HepG2 (cell line): ENCODE data around the gene FGD2. TPM values are rescaled to one million over a fixed set of nuclear protein-coding genes. Genes with fewer than 3 reads are reported as not detected.

Experiments used
- ATAC-seq: fragments of 200-7000 bp; cut with Tn5 transposase; 3 replicates; pipeline ENCODE4 v1.9.1; 2020; ENCODE audit warnings: mild to moderate bottlenecking, moderate library complexity
- BruUV-seq: library from RNA; stranded (reverse); fragments of 400-500 nt; replicated peaks from 2 replicates; lab custom pipeline; 2021; lab: Mats Ljungman, UMichigan
- CTCF ChIA-PET: fragments of 300-600 bp; formaldehyde crosslinking; extraction: SDS; loops from one replicate; lab custom pipeline; 2021; ENCODE audit warnings: low total read pairs, inconsistent platforms, low intra/inter-chr PET ratio; lab: Yijun Ruan, JAX
- POLR2A ChIA-PET: fragments of 350-600 bp; sonication (Branson Sonifier 250); formaldehyde crosslinking; loops from one replicate; lab custom pipeline; 2020; ENCODE audit warnings: antibody characterized with exemption, inconsistent platforms; lab: Yijun Ruan, JAX
- DNase-seq: peaks from one replicate; pipeline ENCODE4 v3.0.0-alpha.2; 2015; ENCODE audit warnings: low spot score
- FAIRE-seq: peaks from 3 replicates; lab custom pipeline; 2011; peaks lifted over from hg19 to GRCh38; lab: Jason Lieb, UNC
- H2AFZ ChIP-seq: one replicate; pipeline ENCODE4 v1.6.1; 2011; ENCODE audit warnings: low read length, inconsistent platforms
- H3K27ac ChIP-seq: fragments of 300-600 bp; 3 replicates; pipeline ENCODE4 v1.8.0; 2011; ENCODE audit warnings: mixed run types, mild to moderate bottlenecking, mixed read lengths, low read length, inconsistent platforms; ENCODE audit not compliant: insufficient read depth; ENCODE audit errors: extremely low read length
- H3K27me3 ChIP-seq, 2 experiments: fragments of 200-600 bp in 1 of 2; 2 replicates in 1 of 2; 3 replicates in 1 of 2; pipeline versions ENCODE4 v1.6.0 to v1.8.0; 2011; ENCODE audit warnings: low read length in 2 of 2, mild to moderate bottlenecking in 2 of 2, moderate library complexity in 2 of 2, inconsistent platforms in 1 of 2; ENCODE audit not compliant: insufficient read depth in 2 of 2, control insufficient read depth in 1 of 2
- H3K36me3 ChIP-seq, 2 experiments: fragments of 200-600 bp in 1 of 2; replicated peaks in 1 of 2; 2 replicates in 1 of 2; 3 replicates in 1 of 2; pipeline versions ENCODE4 v1.5.1 to v1.8.0; 2011; ENCODE audit warnings: low read length in 2 of 2, inconsistent platforms in 1 of 2; ENCODE audit not compliant: insufficient read depth in 2 of 2, control insufficient read depth in 1 of 2
- H3K4me1 ChIP-seq: 2 replicates; pipeline ENCODE4 v1.5.1; 2012; ENCODE audit warnings: low read length, inconsistent platforms; ENCODE audit not compliant: insufficient read depth
- H3K4me2 ChIP-seq: 2 replicates; pipeline ENCODE4 v1.6.0; 2011; ENCODE audit warnings: low read depth, low read length, inconsistent platforms
- H3K4me3 ChIP-seq, 3 experiments: fragments of 200-600 bp in 1 of 3; sonication (generic), shearing (Covaris generic) in 1 of 3; replicated peaks in 1 of 3; 2 replicates each; pipeline ENCODE4 v1.5.1; 2011 to 2016; ENCODE audit warnings: low read length in 3 of 3, inconsistent platforms in 2 of 3, low read depth in 2 of 3, mild to moderate bottlenecking in 2 of 3, control low read depth in 1 of 3, mixed read lengths in 1 of 3; ENCODE audit not compliant: insufficient read depth in 1 of 3
- H3K79me2 ChIP-seq: one replicate; pipeline ENCODE4 v1.6.1; 2011; ENCODE audit warnings: low read length, inconsistent platforms; ENCODE audit not compliant: insufficient read depth
- H3K9ac ChIP-seq: 2 replicates; pipeline ENCODE4 v1.6.0; 2011; ENCODE audit warnings: mild to moderate bottlenecking, low read depth, low read length, inconsistent platforms; ENCODE audit not compliant: insufficient read depth
- H3K9me3 ChIP-seq: 2 replicates; pipeline ENCODE4 v1.5.1; 2012; ENCODE audit warnings: mild to moderate bottlenecking, low read length
- H4K20me1 ChIP-seq: 2 replicates; pipeline ENCODE4 v1.6.0; 2011; ENCODE audit warnings: inconsistent platforms, mild to moderate bottlenecking, low read length, moderate library complexity; ENCODE audit not compliant: insufficient read depth
- AGO1 ChIP-seq: fragments of 200-400 bp; formaldehyde crosslinking; IDR thresholded peaks from 2 replicates; pipeline ENCODE4 v1.6.1; 2017; ENCODE audit warnings: mild to moderate bottlenecking, low read depth, low read length, moderate library complexity; ENCODE audit not compliant: poor library complexity, severe bottlenecking
- BCL3 ChIP-seq: sonication (generic); formaldehyde crosslinking; IDR thresholded peaks from 2 replicates; pipeline ENCODE4 v1.5.1; 2020; ENCODE audit warnings: mild to moderate bottlenecking, missing genetic modification reagents, moderate library complexity
- DPF2 ChIP-seq: sonication (generic); formaldehyde crosslinking; IDR thresholded peaks from 2 replicates; pipeline ENCODE4 v1.4.0; 2020; ENCODE audit warnings: mild to moderate bottlenecking, low read depth, missing genetic modification reagents, borderline replicate concordance
- GATA4 ChIP-seq: sonication (generic); IDR thresholded peaks from 2 replicates; pipeline ENCODE4 v1.6.1; 2016; ENCODE audit warnings: antibody characterized with exemption, low read depth, borderline replicate concordance
- JDP2 ChIP-seq: sonication (generic); formaldehyde crosslinking; IDR thresholded peaks from 2 replicates; pipeline ENCODE4 v1.8.1; 2022; ENCODE audit warnings: missing genetic modification reagents, borderline replicate concordance
- KLF15 ChIP-seq: sonication (generic); formaldehyde crosslinking; IDR thresholded peaks from 2 replicates; pipeline ENCODE4 v1.8.1; 2023; ENCODE audit warnings: borderline replicate concordance, mild to moderate bottlenecking, inconsistent platforms, missing genetic modification reagents, mixed read lengths
- MEIS2 ChIP-seq: sonication (generic); formaldehyde crosslinking; IDR thresholded peaks from 2 replicates; pipeline ENCODE4 v1.9.0; 2021; ENCODE audit warnings: mild to moderate bottlenecking, missing genetic modification reagents
- PPARG ChIP-seq: conservative IDR thresholded peaks from 2 replicates; pipeline ENCODE4 v1.6.1; 2016; ENCODE audit warnings: missing biosample characterization, missing genetic modification reagents
- PRDM4 ChIP-seq: sonication (generic); formaldehyde crosslinking; IDR thresholded peaks from 2 replicates; pipeline ENCODE4 v1.9.0; 2021; ENCODE audit warnings: missing genetic modification reagents, borderline replicate concordance
- TBX2 ChIP-seq: sonication (generic); formaldehyde crosslinking; IDR thresholded peaks from 2 replicates; pipeline ENCODE4 v1.5.0; 2020; ENCODE audit warnings: missing genetic modification reagents, mild to moderate bottlenecking, borderline replicate concordance
- ZKSCAN1 ChIP-seq: fragments of 150-350 bp; IDR thresholded peaks from 2 replicates; pipeline ENCODE4 v1.6.1; 2014; ENCODE audit warnings: low read length
- ZMYM2 ChIP-seq: sonication (generic); formaldehyde crosslinking; IDR thresholded peaks from 2 replicates; pipeline ENCODE4 v1.8.0; 2022; ENCODE audit warnings: mild to moderate bottlenecking, missing genetic modification reagents
- ZNF12 ChIP-seq: sonication (generic); formaldehyde crosslinking; IDR thresholded peaks from 2 replicates; pipeline ENCODE4 v1.5.0; 2020; ENCODE audit warnings: missing genetic modification reagents
- ZNF20 ChIP-seq: sonication (generic); formaldehyde crosslinking; IDR thresholded peaks from 2 replicates; pipeline ENCODE4 v1.4.0; 2020; ENCODE audit warnings: mild to moderate bottlenecking, moderate library complexity, missing genetic modification reagents
- ZNF414 ChIP-seq: sonication (generic); formaldehyde crosslinking; IDR thresholded peaks from 2 replicates; pipeline ENCODE4 v1.5.0; 2020; ENCODE audit warnings: missing genetic modification reagents
- ZNF468 ChIP-seq: sonication (generic); formaldehyde crosslinking; IDR thresholded peaks from 2 replicates; pipeline ENCODE4 v1.8.0; 2022; ENCODE audit warnings: mild to moderate bottlenecking, moderate library complexity, missing genetic modification reagents
- ZNF850 ChIP-seq: sonication (generic); formaldehyde crosslinking; conservative IDR thresholded peaks from 2 replicates; pipeline ENCODE4 v1.9.0; 2021; ENCODE audit warnings: mild to moderate bottlenecking, missing genetic modification reagents
- WGBS: methylation state at CpG from one replicate; pipeline ENCODE4 v1.1.6; 2017; ENCODE audit warnings: low lambda C conversion rate; 5-methylcytosine and 5-hydroxymethylcytosine counted together
- in situ Hi-C: cut with HindIII; loops from 2 replicates; pipeline ENCODE4 v1.10.0; 2017; ENCODE audit warnings: low pct_unique_long_range_greater_than_20kb; ENCODE audit not compliant: extremely low pct_ligation_motif_present
- intact Hi-C: fragments of 100-400 bp; cut with micrococcal nuclease; formaldehyde crosslinking; loops from one replicate; pipeline ENCODE4 v1.10.0; 2022; ENCODE audit not compliant: unreplicated experiment
- polyA plus RNA-seq, 8 experiments: library from polyadenylated mRNA; depleted of rRNA in 3 of 8; stranded (reverse) in 7 of 8; unstranded in 1 of 8; fragments of >200 nt; fragmentation: Illumina TruSeq in 4 of 8; extraction: Trizol in 4 of 8; gene quantifications; 2 replicates each; pipeline versions ENCODE4 v1.2.1 to v1.2.3, GENCODE V29; 2011 to 2016; ENCODE audit warnings: low read depth in 4 of 8, missing spikeins in 1 of 8, mixed read lengths in 1 of 8; ENCODE audit not compliant: insufficient read depth in 1 of 8
- total RNA-seq, 5 experiments: library from RNA; depleted of rRNA; stranded (reverse); fragments of >200 nt; fragmentation: Illumina TruSeq; extraction: Trizol; gene quantifications; 2 replicates each; pipeline ENCODE4 v1.2.3, GENCODE V29; 2016; ENCODE audit warnings: low read depth in 1 of 5

Gene FGD2
- total and polyA plus RNA-seq, 2 of the 13 experiments (the other 11 are each of a cell fraction or from before 2014, with no cell fraction given): not detected

GRCh38 chr6:37010402-37010892 is 5.0 kb downstream of the FGD2 start:
- FAIRE-seq (no peak), DNase-seq (no peak)
- Histone ChIP-seq H3K9ac (no peak overlapping the region), H2AFZ (no peak overlapping the region), H3K27me3 (peaks cover 10 to 81% of the 10 kb centered on the region in 2 experiments; a peak in 4 of 5 replicates), H3K27ac (no peak overlapping the region), H3K36me3 (no peaks in the 10 kb centered on the region), H4K20me1 (no peaks in the 10 kb centered on the region), H3K79me2 (no peaks in the 10 kb centered on the region), H3K4me2 (no peak overlapping the region), H3K9me3 (no peaks in the 10 kb centered on the region), H3K4me3 (no peak overlapping the region)
- intact Hi-C loops: no loop called here
- POLR2A ChIA-PET: no interaction called here
- no TSS peak for BruUV-seq
- in situ Hi-C loops: loop anchor here (10.0 kb wide), 2 partner anchors 126 to 236 kb away; partner anchors contain the start of gene C6orf89
- 62% methylated on average over 10 of the region's 10 CpGs for WGBS
- TF ChIP-seq ZNF12 (CRISPR knock-in tag): no peak
- TF ChIP-seq BCL3 (CRISPR knock-in tag): no peak
- no peak for TF ChIP-seq GATA4
- TF ChIP-seq ZMYM2 (CRISPR knock-in tag): no peak
- TF ChIP-seq ZNF414: no peak
- TF ChIP-seq ZNF850: no peak
- TF ChIP-seq DPF2 (CRISPR knock-in tag): no peak
- no peak for TF ChIP-seq PPARG (CRISPR knock-in tag)
- TF ChIP-seq ZNF468 (CRISPR knock-in tag): no peak
- no peak for TF ChIP-seq MEIS2 (CRISPR knock-in tag)
- TF ChIP-seq TBX2 (CRISPR knock-in tag): no peak
- TF ChIP-seq JDP2: no peak
- TF ChIP-seq ZNF20 (CRISPR knock-in tag): no peak
- no peak for TF ChIP-seq ZKSCAN1
- no peak for TF ChIP-seq AGO1
- no peak for TF ChIP-seq PRDM4 (CRISPR knock-in tag)
- TF ChIP-seq KLF15: no peak
- TF ChIP-seq, all 625 proteins: peak for 0
- no peak for ATAC-seq
- CTCF ChIA-PET: no interaction called here
- no peaks in the 10 kb centered on the region for H3K4me1 ChIP-seq
